ENCODE measurements around the gene PIK3R1.

The PIK3R1 gene

GRCh38 chr5:68217047-68217355 lies 1.4 kb downstream of the PIK3R1 start:
- H3K27ac ChIP-seq: peak overlapping the region; percentile 98
- no peak for TF ChIP-seq CTCF (conservative IDR thresholded peaks at IDR 0.05)

GRCh38 chr5:68217528-68217927 lies 2.0 kb downstream of the PIK3R1 start:
- no peak for TF ChIP-seq CTCF (conservative IDR thresholded peaks at IDR 0.05)
- peak overlapping the region; percentile 98 for H3K27ac ChIP-seq

GRCh38 chr5:68219161-68219816 lies 3.7 kb downstream of the PIK3R1 start:
- H3K27ac ChIP-seq: no peak overlapping the region
- TF ChIP-seq CTCF (conservative IDR thresholded peaks at IDR 0.05): no peak

DNA sequence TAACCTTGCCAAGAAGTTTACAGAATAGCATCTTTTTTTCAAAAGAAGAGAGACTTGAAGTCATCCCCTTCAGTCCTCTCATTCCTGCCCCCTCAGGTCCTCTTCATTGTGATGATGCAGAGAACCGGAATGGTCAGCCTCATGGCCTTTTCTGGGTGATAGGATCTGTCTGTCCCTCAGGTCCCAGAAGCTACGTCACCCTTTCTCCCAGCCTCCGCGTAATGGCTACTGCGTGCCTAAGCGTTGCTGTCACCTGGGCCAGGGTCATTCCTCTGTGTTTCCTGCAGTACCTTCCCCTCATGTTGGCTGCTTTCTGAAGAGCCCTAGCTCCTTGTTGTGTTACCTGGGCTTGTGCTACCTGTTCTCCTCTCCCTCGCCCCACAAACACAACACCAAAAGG lies 4.7 kb downstream of the PIK3R1 start:
- H3K27ac ChIP-seq: no peak overlapping the region
- no peak for TF ChIP-seq CTCF (conservative IDR thresholded peaks at IDR 0.05)

- no peak for TF ChIP-seq CTCF (conservative IDR thresholded peaks at IDR 0.05)
- no peak overlapping the region for H3K27ac ChIP-seq
These were observed 5.4 kb downstream of the PIK3R1 start for GRCh38 chr5:68220914-68221313.

GRCh38 chr5:68221488-68221887 lies 5.9 kb downstream of the PIK3R1 start:
- H3K27ac ChIP-seq: no peak overlapping the region
- TF ChIP-seq CTCF (conservative IDR thresholded peaks at IDR 0.05): no peak

DNA sequence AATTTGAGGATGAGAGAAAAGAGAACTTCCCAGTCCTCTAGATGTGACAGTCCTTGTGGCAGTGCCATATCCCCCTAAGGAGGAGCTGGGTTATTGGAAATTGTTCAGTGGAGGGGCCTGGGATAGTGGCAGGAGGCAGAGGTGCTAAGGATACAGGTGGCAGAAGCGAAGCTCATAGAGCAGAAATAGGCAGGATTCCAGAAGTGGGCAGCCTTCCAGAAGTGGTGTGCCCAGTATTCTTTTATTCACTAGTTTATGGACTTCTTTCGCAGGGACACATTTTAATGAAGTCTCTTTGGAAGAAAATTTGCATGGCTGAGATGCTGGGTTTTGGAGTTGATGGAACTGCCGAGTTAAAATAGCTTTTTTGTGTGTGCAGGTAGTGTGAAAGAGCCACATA lies 6.8 kb downstream of the PIK3R1 start:
- no peak for TF ChIP-seq CTCF (conservative IDR thresholded peaks at IDR 0.05)
- no peak overlapping the region for H3K27ac ChIP-seq

Measured in VCaP (cell line).